UCSD-AML1 (cell line): ENCODE results near the gene XPO5.

Source experiments
- DNase-seq: peaks from one replicate; lab custom pipeline; 2025; ENCODE audit not compliant: unreplicated experiment; lab: John Stamatoyannopoulos, UW

XPO5 gene

GRCh38 chr6:43472515-43472914, 103.3 kb downstream of the XPO5 start:
- DNase-seq, result no peak
